ENCODE measurements around the gene TCEA2.
"Not testable (repeated sequence)": the region's sequence is repeated elsewhere in the genome, so short reads cannot be mapped to it uniquely, and the experiment has no call there.

TCEA2 gene

DNA sequence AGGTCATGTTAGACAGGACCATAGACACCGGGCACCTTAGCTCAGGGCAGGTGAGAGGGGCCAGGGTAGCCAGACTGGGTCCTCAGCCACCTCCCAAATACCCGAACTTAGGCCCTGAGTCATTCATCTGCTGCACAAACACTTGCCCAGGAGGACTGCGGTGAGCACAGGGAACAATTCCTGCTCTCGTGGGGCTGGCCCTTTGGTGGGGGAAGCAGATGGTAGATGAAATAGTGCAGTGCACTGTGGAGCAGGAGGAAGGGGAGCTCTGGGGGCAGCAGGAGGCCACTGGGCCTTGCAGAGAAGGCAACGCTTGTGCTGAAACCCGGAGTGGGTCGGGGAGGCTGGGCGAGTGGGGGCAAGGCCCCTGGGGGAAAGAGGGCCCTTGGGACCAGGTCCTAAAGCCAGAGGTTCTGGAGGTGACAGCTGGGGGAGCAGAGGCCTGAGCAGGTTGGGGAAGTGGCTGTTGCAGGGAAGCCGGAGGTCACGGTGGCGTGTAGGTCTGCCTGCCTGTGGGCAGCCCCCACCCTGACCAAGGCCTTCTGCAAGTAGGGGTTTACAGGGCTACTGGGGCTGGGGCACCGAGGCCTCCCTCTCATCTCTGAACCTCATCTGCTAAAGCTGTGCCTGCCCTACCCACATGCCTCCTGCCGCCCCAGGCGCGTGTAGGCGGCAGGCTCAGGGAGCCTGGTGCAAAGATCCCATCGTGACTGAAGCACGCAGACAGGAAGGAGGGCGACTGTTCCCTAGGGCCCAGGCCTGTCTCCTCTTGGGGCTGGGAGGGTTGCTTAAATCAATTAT is 49.0 kb downstream of the TCEA2 start:
- in situ Hi-C loops (cut with HindIII; ENCODE audit: low pct_unique_long_range_greater_than_20kb, low sequenced_read_pairs) = no loop called here
- no peak for TF ChIP-seq JUND (IDR thresholded peaks at IDR 0.05; ENCODE audit: low read depth)
- DNase-seq (ENCODE audit: low read depth in 1 of 2, low spot score in 1 of 2) = no peak

DNA sequence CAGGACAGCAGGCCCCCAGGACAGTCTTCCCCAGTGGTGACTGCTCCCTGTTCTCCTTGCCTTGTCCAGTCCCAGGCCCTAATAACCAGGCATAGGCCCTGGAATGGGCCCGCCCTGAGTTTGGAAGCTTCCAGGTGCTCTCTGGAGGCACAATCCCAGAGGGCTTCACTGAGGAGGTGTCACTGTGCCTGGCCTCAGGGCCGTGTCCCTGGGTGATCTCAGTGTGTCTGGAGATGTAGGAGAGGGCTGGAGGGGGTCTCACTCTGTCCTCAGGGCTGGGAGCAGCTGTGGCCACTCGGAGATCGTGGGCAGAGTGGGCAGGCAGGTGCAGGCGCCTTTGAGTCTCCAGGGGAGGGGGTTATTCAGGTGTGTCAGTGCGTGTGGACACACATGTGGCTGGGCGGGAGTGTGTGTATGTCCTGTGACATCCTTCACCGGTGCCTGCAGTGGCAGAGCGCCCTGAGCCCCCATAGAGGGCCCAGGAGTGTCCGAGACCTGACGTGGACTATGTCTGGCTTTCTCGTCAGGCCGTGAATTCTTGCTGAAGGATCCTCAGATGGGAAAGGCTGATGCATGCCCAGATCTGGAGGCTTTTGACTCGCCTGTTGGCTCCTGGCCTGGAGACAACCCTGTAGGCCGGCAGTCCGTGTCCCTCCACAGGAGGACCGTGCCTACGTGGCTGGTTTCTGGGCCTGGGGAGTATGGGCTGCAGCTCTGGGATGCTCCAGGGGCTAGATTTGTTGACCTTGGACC is 49.9 kb downstream of the TCEA2 start:
- no peak for DNase-seq (ENCODE audit: low read depth in 1 of 2, low spot score in 1 of 2)
- TF ChIP-seq JUND (IDR thresholded peaks at IDR 0.05; ENCODE audit: low read depth) = no peak
- in situ Hi-C loops (cut with HindIII; ENCODE audit: low pct_unique_long_range_greater_than_20kb, low sequenced_read_pairs) = no loop called here

DNA sequence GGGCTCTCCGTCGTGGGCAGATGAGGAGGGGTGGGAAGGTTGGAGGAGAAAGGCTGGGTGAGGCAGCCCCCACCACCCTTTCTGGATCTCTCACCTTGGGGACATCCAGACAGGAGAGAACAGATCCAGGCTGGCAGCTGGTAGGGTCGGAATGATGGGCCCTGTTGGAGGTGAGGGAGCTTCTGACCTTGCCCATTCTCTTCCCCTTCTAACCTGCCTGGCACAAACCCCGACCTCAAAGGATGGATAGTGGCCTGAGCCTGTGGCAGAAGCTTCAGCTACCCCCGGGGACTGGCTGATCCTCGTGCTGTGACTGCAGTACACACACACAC is 50.4 kb downstream of the TCEA2 start:
- in situ Hi-C loops (cut with HindIII; ENCODE audit: low pct_unique_long_range_greater_than_20kb, low sequenced_read_pairs) = no loop called here
- no peak for DNase-seq (ENCODE audit: low read depth in 1 of 2, low spot score in 1 of 2)
- no peak for TF ChIP-seq JUND (IDR thresholded peaks at IDR 0.05; ENCODE audit: low read depth)

GRCh38 chr20:64113796-64114355 is 50.9 kb downstream of the TCEA2 start:
- TF ChIP-seq JUND (IDR thresholded peaks at IDR 0.05; ENCODE audit: low read depth) = no peak
- in situ Hi-C loops (cut with HindIII; ENCODE audit: low pct_unique_long_range_greater_than_20kb, low sequenced_read_pairs) = no loop called here
- no peak for DNase-seq (ENCODE audit: low read depth in 1 of 2, low spot score in 1 of 2)

- TF ChIP-seq JUND (IDR thresholded peaks at IDR 0.05; ENCODE audit: low read depth) = no peak
- DNase-seq (ENCODE audit: low read depth in 1 of 2, low spot score in 1 of 2) = no peak
- in situ Hi-C loops (cut with HindIII; ENCODE audit: low pct_unique_long_range_greater_than_20kb, low sequenced_read_pairs) = no loop called here
Observed at GRCh38 chr20:64114356-64114971, 51.5 kb downstream of the TCEA2 start.

DNA sequence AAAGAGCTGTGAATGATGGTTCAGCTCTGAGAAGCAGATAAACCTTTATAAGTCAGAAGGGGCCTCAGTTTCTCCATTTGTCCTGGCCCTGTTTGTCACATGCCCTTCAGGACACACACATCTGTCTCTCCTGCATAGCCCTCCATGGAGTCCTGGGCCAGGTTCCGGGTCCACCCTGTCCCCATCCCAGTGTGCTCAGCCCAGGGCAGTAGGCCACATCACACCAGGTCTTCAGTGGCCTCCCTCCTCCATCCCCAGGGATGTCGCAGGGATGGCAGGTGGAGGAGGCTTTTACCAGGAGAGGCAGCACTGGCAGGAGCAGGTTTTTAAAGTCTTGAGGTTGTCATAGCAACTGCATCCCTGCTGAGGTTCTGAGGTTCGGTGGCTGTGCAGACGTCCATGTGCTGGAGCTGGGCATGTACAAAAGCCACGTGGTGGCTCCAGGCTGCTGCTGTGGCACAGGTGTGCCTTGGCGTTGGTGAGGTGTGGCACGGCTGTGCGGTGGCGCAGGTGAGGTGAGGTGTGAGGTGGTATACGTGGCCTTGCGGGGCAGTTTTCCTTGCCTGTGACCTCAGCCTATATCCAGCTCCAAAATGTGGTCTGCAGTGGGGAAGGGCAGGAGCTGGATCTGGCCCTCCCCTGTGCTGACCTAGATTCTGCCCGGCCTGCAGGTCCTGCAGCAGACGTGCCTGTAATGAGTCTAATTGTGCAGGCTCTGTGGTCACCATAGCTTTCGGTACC is 52.3 kb downstream of the TCEA2 start:
- no peak for TF ChIP-seq JUND (IDR thresholded peaks at IDR 0.05; ENCODE audit: low read depth)
- no peak for DNase-seq (ENCODE audit: low read depth in 1 of 2, low spot score in 1 of 2)
- in situ Hi-C loops (cut with HindIII; ENCODE audit: low pct_unique_long_range_greater_than_20kb, low sequenced_read_pairs) = no loop called here

GRCh38 chr20:64116016-64116415 is 53.0 kb downstream of the TCEA2 start:
- DNase-seq (ENCODE audit: low read depth in 1 of 2, low spot score in 1 of 2) = no peak
- in situ Hi-C loops (cut with HindIII; ENCODE audit: low pct_unique_long_range_greater_than_20kb, low sequenced_read_pairs) = no loop called here
- TF ChIP-seq JUND (IDR thresholded peaks at IDR 0.05; ENCODE audit: low read depth) = no peak

DNA sequence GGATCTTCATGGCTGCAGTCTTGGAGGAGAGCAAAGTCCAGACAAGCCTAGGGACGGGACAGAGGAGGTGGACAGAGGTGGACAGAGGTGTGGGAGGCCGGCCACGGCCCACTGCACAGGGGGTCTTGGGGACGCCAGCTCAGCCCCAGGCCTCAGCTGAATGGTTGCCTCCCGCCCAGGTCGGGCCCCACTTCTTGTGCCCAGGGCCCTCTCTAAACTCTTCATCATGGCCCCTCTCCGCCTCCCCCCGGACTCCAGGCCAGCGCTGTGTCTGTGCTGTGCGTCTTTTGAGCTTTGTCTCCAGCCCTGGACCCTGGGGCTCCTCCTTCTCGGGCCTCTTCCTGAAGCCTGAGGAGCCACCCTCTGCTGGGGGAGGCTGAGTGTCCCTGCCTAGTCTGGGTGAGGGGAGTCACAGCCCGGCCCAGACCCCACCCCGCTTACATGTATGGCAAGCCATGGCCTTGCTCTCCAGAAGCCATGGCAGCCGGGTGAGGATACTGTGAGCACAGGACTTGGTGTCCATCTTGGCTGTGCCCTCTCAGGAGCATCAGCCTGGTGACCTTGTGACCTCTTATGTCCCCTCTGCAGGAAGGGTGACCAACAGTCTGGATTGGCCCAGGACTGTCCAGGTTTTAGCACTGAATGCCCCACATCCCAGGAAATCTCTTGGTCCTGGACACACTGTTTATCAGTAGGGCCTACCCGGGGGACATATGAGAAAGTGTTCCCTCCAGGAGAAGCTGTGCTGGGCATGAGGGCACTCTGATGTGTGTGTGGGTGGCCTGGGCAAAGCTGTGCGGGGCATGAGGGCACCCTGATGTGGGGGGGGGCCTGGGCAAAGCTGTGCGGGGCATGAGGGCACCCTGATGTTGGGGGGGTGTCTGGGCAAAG is 53.8 kb downstream of the TCEA2 start:
- no peak for TF ChIP-seq JUND (IDR thresholded peaks at IDR 0.05; ENCODE audit: low read depth)
- DNase-seq (ENCODE audit: low read depth in 1 of 2, low spot score in 1 of 2) = no peak
- in situ Hi-C loops (cut with HindIII; ENCODE audit: low pct_unique_long_range_greater_than_20kb, low sequenced_read_pairs) = no loop called here

GRCh38 chr20:64117432-64117777 is 54.4 kb downstream of the TCEA2 start:
- in situ Hi-C loops (cut with HindIII; ENCODE audit: low pct_unique_long_range_greater_than_20kb, low sequenced_read_pairs); DNase-seq (ENCODE audit: low read depth in 1 of 2, low spot score in 1 of 2): not testable (repeated sequence)

DNA sequence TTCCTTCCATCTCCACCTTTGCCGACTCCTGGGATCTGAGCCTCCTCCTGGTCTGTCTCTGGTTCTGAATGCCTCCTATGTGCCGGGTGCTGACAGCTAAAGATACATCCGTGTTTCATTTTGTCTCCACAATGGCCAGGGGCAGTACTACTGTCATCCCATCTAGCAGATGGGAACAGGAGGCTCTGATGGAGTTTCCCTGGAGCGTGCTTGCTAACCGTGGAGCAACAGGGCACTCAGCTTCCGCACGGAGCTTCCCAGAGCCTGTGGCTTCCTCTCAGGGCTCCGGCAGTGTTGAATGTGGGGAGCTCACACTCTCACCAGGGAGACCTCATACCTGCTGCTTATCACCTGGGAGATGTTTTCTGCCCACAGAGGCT is 56.3 kb downstream of the TCEA2 start:
- in situ Hi-C loops (cut with HindIII; ENCODE audit: low pct_unique_long_range_greater_than_20kb, low sequenced_read_pairs) = no loop called here
- TF ChIP-seq JUND (IDR thresholded peaks at IDR 0.05; ENCODE audit: low read depth) = no peak
- no peak for DNase-seq (ENCODE audit: low read depth in 1 of 2, low spot score in 1 of 2)

DNA sequence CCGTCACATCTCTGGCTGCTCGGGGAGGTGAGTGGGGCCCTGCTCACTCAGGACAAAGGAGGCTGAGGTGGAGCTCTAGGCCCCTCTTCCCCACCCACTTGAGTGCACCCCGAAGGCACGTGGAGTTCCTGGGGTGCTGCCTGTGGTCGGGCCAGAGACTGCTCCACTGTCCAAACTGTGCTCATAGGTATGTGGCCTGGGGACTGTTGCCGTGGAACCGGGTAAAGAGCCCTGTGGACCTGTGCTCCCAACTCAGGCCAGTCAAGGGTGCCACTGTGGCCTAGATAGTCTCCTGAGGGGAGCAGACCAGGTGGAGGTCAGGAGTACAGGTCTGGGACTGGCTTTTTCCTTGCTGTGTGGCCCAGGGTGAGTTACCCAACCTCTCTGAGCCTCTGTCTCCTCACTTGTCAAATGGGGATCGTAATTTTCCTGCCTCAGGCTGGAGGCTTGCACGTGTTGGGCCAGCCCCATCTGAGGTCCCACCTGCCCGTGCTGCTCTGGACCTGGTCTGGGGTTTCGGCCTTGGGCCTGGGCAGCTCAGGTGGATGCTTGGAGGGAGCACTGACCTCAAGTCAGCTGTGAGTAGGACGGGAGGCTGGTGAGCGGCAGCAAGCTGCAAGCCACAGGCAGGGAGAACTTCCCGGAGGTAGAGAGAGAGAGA is 56.8 kb downstream of the TCEA2 start:
- no peak for TF ChIP-seq JUND (IDR thresholded peaks at IDR 0.05; ENCODE audit: low read depth)
- DNase-seq (ENCODE audit: low read depth in 1 of 2, low spot score in 1 of 2) = no peak
- in situ Hi-C loops (cut with HindIII; ENCODE audit: low pct_unique_long_range_greater_than_20kb, low sequenced_read_pairs) = no loop called here

Measured in T47D (cell line).